Stimulated activated CD8-positive, alpha-beta memory T cell treated with anti-CD3 and anti-CD28 coated beads, Interleukin-7, amount 100 ng/mL, for 4 hours (primary cell): Measurements from ENCODE around the gene GRK6.
A peak's percentile ranks its signal among the peaks of the same experiment; 100 is the strongest.

Source experiments
- DNase-seq, 2 donors: peaks; one replicate each; pipeline ENCODE4 v3.0.0-alpha.2; 2020; ENCODE audit warnings: low read depth in 2 of 2

GRK6 gene

GRCh38 chr5:177426566-177427210 is at the start of gene GRK6:
TSS of gene GRK6 (plus strand) at chr5:177426676. CDS start at chr5:177426846, 170 bp downstream.
- DNase-seq, result peak in 1 of 2 donors; percentile 65

DNA sequence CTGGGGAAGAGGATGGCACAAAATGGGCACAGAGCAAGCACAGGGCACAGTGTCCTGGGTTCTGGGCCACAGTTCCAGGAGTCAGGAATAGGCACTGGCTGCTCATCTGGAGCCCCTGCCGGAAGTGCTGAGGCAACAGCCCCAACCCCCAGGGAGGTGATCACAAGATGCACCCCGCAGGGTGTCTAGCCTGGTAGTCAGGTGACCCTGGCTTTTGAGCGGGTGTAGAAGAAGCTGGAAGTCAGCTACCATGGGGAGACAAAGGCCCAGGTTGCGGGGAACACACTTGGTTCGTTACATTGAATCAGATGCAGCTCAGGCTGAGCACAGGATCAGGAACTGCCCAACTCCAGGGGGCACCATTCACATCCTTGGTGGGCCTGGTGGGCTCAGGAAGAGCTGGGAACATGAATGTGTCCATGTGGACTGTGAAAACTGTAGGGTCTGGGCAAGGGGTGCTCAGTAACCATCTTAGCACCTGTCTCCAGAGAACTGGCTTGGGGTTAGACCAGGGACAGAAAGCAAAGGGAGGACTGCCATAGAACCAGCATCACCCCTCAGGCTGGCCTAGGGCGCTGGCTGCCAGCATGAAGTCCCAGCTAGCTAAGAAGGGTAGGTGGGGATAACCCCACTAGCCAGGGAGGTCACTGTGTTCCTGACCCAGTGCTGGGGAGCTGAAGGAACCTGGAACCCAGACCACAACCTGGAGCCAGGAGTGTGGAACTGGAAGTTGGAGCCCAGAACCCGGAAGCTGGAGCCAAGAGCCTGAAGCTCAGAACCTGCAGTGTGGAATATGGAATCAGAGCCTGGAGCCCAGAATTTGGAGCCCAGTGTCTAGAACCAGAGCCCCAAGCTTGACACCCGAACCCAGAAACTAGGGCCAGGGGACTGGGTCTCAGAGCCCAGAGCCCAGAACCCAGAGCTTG is 48.4 kb upstream of the GRK6 start:
- DNase-seq, result no peak

DNA sequence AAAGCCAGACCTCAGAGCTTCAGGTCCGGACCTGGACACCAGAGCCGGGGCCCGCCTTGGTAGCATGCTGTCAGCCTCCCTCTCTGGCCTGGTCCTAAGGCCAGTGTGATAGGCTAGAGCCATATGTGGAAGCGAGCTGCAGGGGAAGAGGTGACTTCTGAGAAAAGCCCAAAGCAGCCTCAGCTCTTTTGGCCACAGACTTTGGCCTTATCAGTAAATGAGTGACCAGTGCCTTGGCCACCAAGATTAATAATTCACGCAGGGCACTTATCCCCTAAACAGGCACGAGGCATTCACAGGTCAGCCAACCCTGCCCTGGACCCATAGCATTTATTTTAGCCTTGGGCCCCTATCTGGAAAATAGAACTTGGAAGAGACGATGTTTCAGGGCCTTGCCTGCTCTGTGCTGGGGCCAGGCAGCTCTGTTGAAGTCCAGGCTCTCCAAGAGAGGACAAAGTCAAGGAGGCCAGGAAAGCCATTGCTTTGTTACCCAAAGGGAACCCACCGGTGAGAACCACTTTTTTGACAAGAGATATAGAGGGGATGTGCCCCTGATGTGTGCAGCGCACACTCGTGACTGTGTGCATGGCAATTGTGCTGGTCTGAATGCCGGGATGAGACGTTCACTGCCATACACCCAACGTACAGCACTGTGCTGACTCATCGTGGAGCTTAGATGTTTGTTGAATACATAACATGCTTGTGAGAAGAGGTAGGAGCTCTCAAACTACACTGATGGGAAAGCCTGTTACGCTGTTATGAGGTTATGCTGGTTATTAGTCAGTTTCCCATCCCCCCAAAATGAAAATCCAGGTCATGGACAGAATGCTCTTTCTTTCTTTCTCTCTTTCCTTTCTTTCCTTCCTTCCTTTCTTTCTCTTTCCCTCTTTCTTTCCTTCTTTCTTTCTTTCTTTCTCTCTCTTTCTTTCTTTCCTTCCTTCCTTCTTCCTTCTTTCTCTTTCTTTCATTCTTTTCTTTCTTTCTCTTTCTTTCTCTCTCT is 47.3 kb upstream of the GRK6 start:
- DNase-seq, result no peak

DNA sequence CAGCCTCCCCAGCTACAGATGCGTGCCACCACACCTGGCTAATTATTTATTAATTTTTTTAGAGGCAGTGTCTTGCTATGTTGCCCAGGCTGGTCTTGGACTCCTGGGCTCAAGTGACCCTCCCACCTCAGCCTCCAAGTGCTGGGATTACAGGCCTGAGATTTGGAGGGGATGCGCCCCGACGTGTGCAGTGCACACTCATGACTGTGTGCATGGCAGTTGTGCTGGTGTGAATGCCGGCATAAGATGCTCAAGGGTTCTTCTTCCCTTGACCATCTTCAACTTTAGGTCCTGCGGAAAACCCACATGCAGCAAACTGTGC is 45.7 kb upstream of the GRK6 start:
- no peak for DNase-seq

GRCh38 chr5:177382423-177383029 is 44.0 kb upstream of the GRK6 start:
- DNase-seq, result no peak

GRCh38 chr5:177383181-177383580 is 43.3 kb upstream of the GRK6 start:
- DNase-seq, result no peak

DNA sequence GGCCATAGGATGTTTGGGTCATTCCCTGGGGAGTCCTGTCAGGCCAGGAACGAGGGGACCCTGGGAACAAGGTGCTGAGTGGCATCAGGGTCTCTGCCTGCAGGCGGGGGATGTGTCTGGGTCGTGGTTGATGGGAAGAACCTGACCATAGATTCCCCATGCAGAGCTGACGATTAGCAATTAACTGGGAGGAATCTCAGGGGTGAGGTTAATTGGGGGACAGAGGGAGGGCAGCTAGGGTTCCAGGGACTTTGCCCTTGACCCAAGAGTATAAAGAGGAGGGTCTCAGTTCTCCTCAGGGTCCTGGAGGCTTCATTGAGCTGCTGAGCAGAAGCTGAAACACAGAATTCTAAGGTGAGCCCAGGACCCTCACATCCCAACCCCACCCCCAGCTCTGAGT is 42.3 kb upstream of the GRK6 start, which contains the start of gene SLC34A1:
Gene SLC34A1, plus strand, starts transcription at position 301 of the 400 bp plus-strand sequence. CDS start 1,308 bp downstream, outside the sequence.
- no peak for DNase-seq

DNA sequence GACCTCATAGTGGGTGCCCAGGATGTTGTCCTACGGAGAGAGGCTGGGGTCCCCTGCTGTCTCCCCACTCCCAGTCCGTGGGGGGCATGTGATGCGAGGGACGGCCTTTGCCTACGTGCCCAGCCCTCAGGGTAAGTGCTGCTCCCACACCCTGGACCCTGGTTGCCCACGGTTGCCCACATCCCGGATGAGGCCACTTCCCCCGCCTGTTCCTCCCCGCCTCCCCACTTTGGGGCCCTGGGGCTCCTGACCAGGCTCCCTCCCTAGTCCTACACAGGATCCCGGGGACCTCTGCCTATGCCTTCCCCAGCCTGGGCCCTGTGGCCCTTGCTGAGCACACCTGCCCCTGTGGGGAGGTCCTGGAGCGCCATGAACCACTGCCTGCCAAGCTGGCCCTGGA is 40.8 kb upstream of the GRK6 start:
- no peak for DNase-seq

DNA sequence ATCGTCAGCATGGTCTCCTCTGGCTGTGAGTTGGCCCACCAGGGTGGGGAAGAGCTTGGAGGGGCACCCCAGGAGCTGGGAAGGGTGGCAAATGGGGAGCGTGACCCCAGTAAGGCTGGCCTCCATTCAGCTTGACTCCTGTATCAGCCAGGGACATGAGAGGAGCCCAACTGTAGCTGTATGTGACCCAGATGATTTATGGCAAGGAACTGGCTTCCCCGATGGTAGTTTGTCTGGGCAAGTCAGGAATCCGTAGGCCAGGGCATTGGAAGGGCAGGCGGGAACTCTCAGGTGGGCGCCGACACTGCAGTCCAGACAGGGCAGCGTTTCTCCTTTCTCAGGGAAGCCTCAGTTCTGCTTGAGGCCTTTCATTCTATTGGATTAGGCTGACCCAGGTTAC is 39.9 kb upstream of the GRK6 start:
- DNase-seq, result no peak

DNA sequence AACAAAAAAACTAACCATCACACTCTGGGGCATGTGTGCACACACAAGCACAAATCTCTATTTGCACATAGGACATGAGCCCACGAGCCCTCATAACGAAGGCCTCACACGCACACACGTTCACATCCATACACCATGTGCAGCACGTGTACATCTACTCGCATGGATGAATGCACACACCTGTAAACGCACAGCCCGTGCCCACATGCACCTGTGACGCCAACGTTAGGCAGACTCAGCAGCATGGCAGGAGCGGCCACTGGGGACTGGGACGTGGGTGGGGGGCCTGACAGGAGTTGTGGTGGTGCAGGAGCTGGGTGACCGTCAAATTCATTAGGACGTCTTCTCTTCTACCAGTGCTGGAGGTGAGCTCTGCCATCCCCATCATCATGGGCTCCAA is 39.1 kb upstream of the GRK6 start:
- no peak for DNase-seq

DNA sequence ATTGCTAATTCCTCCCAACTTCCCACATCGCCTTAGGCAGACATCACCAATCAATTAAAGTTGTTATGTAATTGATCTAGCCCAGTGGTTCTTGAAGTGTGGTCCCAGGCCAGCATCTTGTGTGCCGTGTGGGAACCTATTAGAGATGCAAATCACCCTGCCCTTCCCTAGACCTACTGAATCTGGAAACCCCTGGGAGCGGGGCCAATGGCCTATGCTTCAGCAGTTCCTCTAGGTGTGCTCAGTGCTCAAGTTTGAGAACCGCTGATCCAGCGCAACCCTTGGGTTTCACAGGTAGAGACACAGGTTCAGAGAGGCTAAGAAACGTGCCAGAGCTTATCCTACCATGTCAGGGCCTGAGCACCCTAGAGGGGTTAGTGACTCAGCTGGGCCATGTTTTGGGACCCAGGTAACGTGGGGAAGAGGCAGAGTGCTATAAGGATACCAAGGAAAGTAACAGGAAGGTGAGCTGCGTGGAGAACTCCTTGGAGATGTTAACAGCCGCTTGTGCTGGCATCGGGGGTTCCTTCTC is 37.9 kb upstream of the GRK6 start:
- DNase-seq, result no peak

- no peak for DNase-seq
Measured at GRCh38 chr5:177389241-177390169, 37.0 kb upstream of the GRK6 start.

- DNase-seq, result peak; percentile 73 to 78
Measured at GRCh38 chr5:177390363-177391300, 35.8 kb upstream of the GRK6 start.

DNA sequence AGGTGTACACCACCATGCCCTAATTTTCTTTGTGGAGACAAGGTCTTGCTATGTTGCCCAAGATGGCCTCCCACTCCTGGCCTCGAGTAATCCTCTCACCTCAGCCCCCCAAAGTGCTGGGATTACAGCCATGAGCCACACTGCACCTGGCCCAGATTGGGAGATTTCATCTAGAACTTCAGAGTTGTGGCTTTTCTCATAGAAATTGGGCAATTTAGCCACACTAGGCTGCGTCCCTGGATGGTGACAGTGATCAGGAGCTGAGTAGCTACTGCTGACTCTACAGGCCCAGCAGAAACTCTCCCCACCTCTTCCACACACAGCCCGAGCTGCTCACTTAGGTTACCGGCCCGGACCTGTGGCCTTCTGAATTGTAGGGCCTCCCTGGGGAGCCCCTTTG is 33.7 kb upstream of the GRK6 start:
- DNase-seq, result no peak

DNA sequence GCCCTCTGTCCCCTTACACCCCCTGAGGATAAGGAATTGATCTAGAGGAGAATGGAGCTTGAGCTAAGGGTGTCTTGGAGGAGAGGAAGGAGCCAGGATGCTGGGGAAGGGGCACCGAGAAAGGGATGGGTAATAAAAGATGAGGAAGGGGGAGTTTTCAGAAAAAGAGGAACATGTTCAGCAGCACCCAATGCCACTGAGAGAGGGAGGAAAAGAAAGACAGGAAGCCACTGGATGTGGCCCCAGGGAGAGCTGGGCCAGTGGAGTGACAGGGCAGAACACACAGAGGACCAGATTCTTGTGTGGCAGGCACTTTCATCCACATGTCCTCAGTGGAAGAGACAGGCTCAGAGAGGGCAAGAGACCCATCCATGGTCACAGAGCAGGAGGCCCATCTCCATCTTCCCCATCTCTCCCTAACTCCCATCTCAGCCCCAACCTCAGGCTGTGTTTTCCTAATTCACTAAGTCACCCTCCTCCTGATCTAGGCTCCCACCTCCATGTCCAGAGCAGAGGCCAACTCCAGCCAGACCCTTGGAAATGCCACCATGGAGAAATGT is 33.2 kb upstream of the GRK6 start:
- no peak for DNase-seq

- DNase-seq, result no peak
Measured at GRCh38 chr5:177393990-177394389, 32.5 kb upstream of the GRK6 start.

GRCh38 chr5:177396078-177396477 is 30.4 kb upstream of the GRK6 start:
- no peak for DNase-seq

GRCh38 chr5:177396807-177397206 is 29.7 kb upstream of the GRK6 start:
- no peak for DNase-seq
